HCT116 (cell line): ENCODE data around the gene CACNB2. TPM values are rescaled to one million over a fixed set of nuclear protein-coding genes. Genes with fewer than 3 reads are reported as not detected.

Experiments used
- ATAC-seq: fragments of 200-7000 bp; cut with Tn5 transposase; 2 replicates; pipeline ENCODE4 v1.9.1; 2020; ENCODE audit warnings: mild to moderate bottlenecking, moderate library complexity
- BruUV-seq: library from RNA; stranded (reverse); fragments of 400-500 nt; replicated peaks from 2 replicates; lab custom pipeline; 2021; lab: Mats Ljungman, UMichigan
- CTCF ChIA-PET: fragments of 300-600 bp; sonication (Branson Sonifier 250); formaldehyde crosslinking; loops from one replicate; lab custom pipeline; 2021; ENCODE audit warnings: antibody characterized with exemption; lab: Charles Lee
- POLR2A ChIA-PET: fragments of 300-600, 350-600 bp; sonication (Branson Sonifier 250); formaldehyde crosslinking; loops from one replicate; lab custom pipeline; 2021; ENCODE audit warnings: antibody characterized with exemption; lab: Charles Lee
- RAD21 ChIA-PET, 2 experiments: fragments of 300-600 bp; sonication (Branson Sonifier 250); formaldehyde crosslinking; loops; one replicate each; lab custom pipeline; 2023; ENCODE audit warnings: low total read pairs in 2 of 2; ENCODE audit not compliant: uncharacterized antibody in 2 of 2, unreplicated experiment in 2 of 2, low non-redundant PET in 1 of 2; lab: Charles Lee
- DNase-seq: peaks from one replicate; pipeline ENCODE4 v3.0.0-alpha.2; 2010; ENCODE audit warnings: low read depth, low spot score
- H2AFZ ChIP-seq: fragments of 200-600 bp; shearing (Covaris generic), sonication (generic); 2 replicates; pipeline ENCODE4 v1.6.1; 2017; ENCODE audit warnings: low read depth, mixed run types, mixed read lengths, antibody characterized with exemption, low read length; ENCODE audit not compliant: poor library complexity, severe bottlenecking
- H3K27ac ChIP-seq: 2 replicates; pipeline ENCODE4 v1.5.1; 2012; ENCODE audit warnings: low read depth, low read length
- H3K27me3 ChIP-seq: fragments of 200-600 bp; sonication (generic); 2 replicates; pipeline ENCODE4 v1.6.1; 2016; ENCODE audit warnings: mixed run types, low read length, mixed read lengths; ENCODE audit not compliant: insufficient read depth
- H3K36me3 ChIP-seq, 2 experiments: fragments of 200-500 bp in 1 of 2; fragments of 200-600 bp in 1 of 2; sonication (Bioruptor generic) in 1 of 2; sonication (generic) in 1 of 2; 2 replicates each; pipeline versions ENCODE4 v1.5.1 to v1.6.1; 2014 to 2016; ENCODE audit warnings: low read length in 2 of 2, inconsistent platforms in 1 of 2, mixed read lengths in 1 of 2, mixed run types in 1 of 2; ENCODE audit not compliant: insufficient read depth in 2 of 2, control insufficient read depth in 1 of 2
- H3K4me1 ChIP-seq, 2 experiments: fragments of 200-600 bp in 1 of 2; sonication (generic) in 1 of 2; 2 replicates each; pipeline versions ENCODE4 v1.5.1 to v1.6.1; 2012 to 2017; ENCODE audit warnings: low read length in 2 of 2, inconsistent platforms in 1 of 2, mild to moderate bottlenecking in 1 of 2, mixed read lengths in 1 of 2, mixed run types in 1 of 2, moderate library complexity in 1 of 2; ENCODE audit not compliant: insufficient read depth in 2 of 2, control insufficient read depth in 1 of 2
- H3K4me2 ChIP-seq: fragments of 200-600 bp; sonication (generic); 2 replicates; pipeline ENCODE4 v1.6.1; 2017; ENCODE audit warnings: mixed run types, low read length, mixed read lengths
- H3K4me3 ChIP-seq, 2 experiments: fragments of 200-600 bp in 1 of 2; sonication (generic) in 1 of 2; replicated peaks in 1 of 2; 2 replicates each; pipeline ENCODE4 v1.5.1; 2011 to 2016; ENCODE audit warnings: low read length in 2 of 2, control low read depth in 1 of 2, low read depth in 1 of 2, mild to moderate bottlenecking in 1 of 2, mixed read lengths in 1 of 2, mixed run types in 1 of 2
- H3K79me2 ChIP-seq: fragments of 200-600 bp; sonication (generic); 2 replicates; pipeline ENCODE4 v1.6.1; 2017; ENCODE audit warnings: mild to moderate bottlenecking, mixed run types, low read length, moderate library complexity, mixed read lengths; ENCODE audit not compliant: insufficient read depth
- H3K9ac ChIP-seq: fragments of 200-600 bp; sonication (generic); 2 replicates; pipeline ENCODE4 v1.6.1; 2016; ENCODE audit warnings: low read length, mixed read lengths
- H3K9me2 ChIP-seq: fragments of 200-600 bp; sonication (generic), shearing (Covaris generic); 2 replicates; pipeline ENCODE4 v1.6.1; 2017; ENCODE audit warnings: mixed run types, mild to moderate bottlenecking, moderate library complexity; ENCODE audit not compliant: insufficient read depth
- H3K9me3 ChIP-seq, 2 experiments: fragments of 200-500 bp in 1 of 2; fragments of 200-600 bp in 1 of 2; sonication (Bioruptor generic) in 1 of 2; sonication (generic) in 1 of 2; 2 replicates each; pipeline ENCODE4 v1.6.1; 2014 to 2017; ENCODE audit warnings: low read length in 2 of 2, mixed read lengths in 2 of 2, inconsistent platforms in 1 of 2, low read depth in 1 of 2, mild to moderate bottlenecking in 1 of 2, mixed run types in 1 of 2, moderate library complexity in 1 of 2; ENCODE audit not compliant: control insufficient read depth in 1 of 2, insufficient read depth in 1 of 2
- H4K20me1 ChIP-seq: fragments of 200-600 bp; sonication (generic), shearing (Covaris generic); 2 replicates; pipeline ENCODE4 v1.6.1; 2017; ENCODE audit warnings: mixed run types, mild to moderate bottlenecking, moderate library complexity; ENCODE audit not compliant: insufficient read depth
- ATF3 ChIP-seq: IDR thresholded peaks from 2 replicates; pipeline ENCODE4 v1.6.1; 2012
- CBX3 ChIP-seq: IDR thresholded peaks from 2 replicates; pipeline ENCODE4 v1.6.1; 2012; ENCODE audit warnings: low read depth
- CTCF ChIP-seq, 3 experiments: fragments of 200-600 bp in 1 of 3; sonication (generic) in 1 of 3; IDR thresholded peaks in 2 of 3; conservative IDR thresholded peaks in 1 of 3; 2 replicates each; pipeline ENCODE4 v1.5.1; 2012 to 2017; ENCODE audit warnings: low read depth in 2 of 3, low read length in 2 of 3, antibody characterized with exemption in 1 of 3, borderline replicate concordance in 1 of 3, control low read depth in 1 of 3, mild to moderate bottlenecking in 1 of 3, mixed read lengths in 1 of 3, mixed run types in 1 of 3, moderate library complexity in 1 of 3; ENCODE audit not compliant: insufficient read depth in 1 of 3
- ELF1 ChIP-seq: IDR thresholded peaks from 2 replicates; pipeline ENCODE4 v1.6.1; 2012; ENCODE audit warnings: low read depth, borderline replicate concordance
- EZH2 ChIP-seq: fragments of 200-600 bp; sonication (generic); IDR thresholded peaks from 2 replicates; pipeline ENCODE4 v1.6.1; 2017; ENCODE audit warnings: antibody characterized with exemption, mixed run types
- FOSL1 ChIP-seq: IDR thresholded peaks from 2 replicates; pipeline ENCODE4 v1.6.1; 2012; ENCODE audit warnings: low read depth
- JUND ChIP-seq: IDR thresholded peaks from 2 replicates; pipeline ENCODE4 v1.6.1; 2012
- MAX ChIP-seq: IDR thresholded peaks from 2 replicates; pipeline ENCODE4 v1.6.1; 2012
- POLR2A ChIP-seq: IDR thresholded peaks from 2 replicates; pipeline ENCODE4 v1.7.0; 2011; ENCODE audit warnings: borderline replicate concordance; ENCODE audit not compliant: insufficient read depth, insufficient read length; ENCODE audit errors: extremely low read depth
- POLR2AphosphoS5 ChIP-seq: IDR thresholded peaks from 2 replicates; pipeline ENCODE4 v1.6.1; 2011; ENCODE audit warnings: mild to moderate bottlenecking, low read depth, low read length, moderate library complexity
- REST ChIP-seq: IDR thresholded peaks from 2 replicates; pipeline ENCODE4 v1.6.1; 2012; ENCODE audit warnings: low read depth
- SIN3A ChIP-seq: IDR thresholded peaks from 2 replicates; pipeline ENCODE4 v1.6.1; 2012; ENCODE audit warnings: low read depth
- SP1 ChIP-seq: IDR thresholded peaks from 2 replicates; pipeline ENCODE4 v1.6.1; 2012; ENCODE audit warnings: low read depth
- SRF ChIP-seq: IDR thresholded peaks from 2 replicates; pipeline ENCODE4 v1.6.1; 2012; ENCODE audit warnings: low read depth
- YY1 ChIP-seq: IDR thresholded peaks from 2 replicates; pipeline ENCODE4 v1.6.1; 2011; ENCODE audit warnings: low read length, low read depth, moderate library complexity, mild to moderate bottlenecking; ENCODE audit not compliant: insufficient replicate concordance; ENCODE audit errors: extremely low read depth
- ZFX ChIP-seq: fragments of 450-650 bp; IDR thresholded peaks from 2 replicates; pipeline ENCODE4 v1.6.1; 2017
- ZNF274 ChIP-seq: fragments of 200-500 bp; sonication (Bioruptor generic); IDR thresholded peaks from 2 replicates; pipeline ENCODE4 v1.6.1; 2014; ENCODE audit warnings: mild to moderate bottlenecking, low read depth, low read length, inconsistent platforms
- intact Hi-C: fragments of 100-400 bp; cut with micrococcal nuclease; formaldehyde crosslinking; loops from 2 replicates; pipeline ENCODE4 v1.10.0; 2022
- total RNA-seq: library from RNA; stranded (reverse); gene quantifications from one replicate; pipeline ENCODE4 v1.2.1, GENCODE V29; 2021; ENCODE audit not compliant: unreplicated experiment

The CACNB2 gene
- total RNA-seq, 1 experiment from 2014 or later: 0.71 TPM

- no peak for ATAC-seq
- ChIA-PET POLR2A (no interaction called here), CTCF (no interaction called here), RAD21 (no interaction called here)
- no peak for TF ChIP-seq SP1
- no peak for TF ChIP-seq FOSL1
- TF ChIP-seq ATF3: no peak
- no peak for TF ChIP-seq EZH2
- TF ChIP-seq CBX3: no peak
- no peak for TF ChIP-seq POLR2A
- TF ChIP-seq POLR2AphosphoS5: no peak
- H3K4me3 ChIP-seq: no peak overlapping the region
- H3K4me1 ChIP-seq: peaks cover 0 to 1% of the 10 kb centered on the region in 2 experiments; a peak in 1 of 4 replicates
- no peaks in the 10 kb centered on the region for H3K27me3 ChIP-seq
- no peak overlapping the region for H3K9ac ChIP-seq
- H3K4me2 ChIP-seq: no peak overlapping the region
- no peak overlapping the region for H3K27ac ChIP-seq
- no peak for DNase-seq
- H3K79me2 ChIP-seq: no peaks in the 10 kb centered on the region
- no peak overlapping the region for H2AFZ ChIP-seq
- H3K9me2 ChIP-seq: no peaks in the 10 kb centered on the region
- intact Hi-C loops: no loop called here
- no peaks in the 10 kb centered on the region for H3K36me3 ChIP-seq
- no peaks in the 10 kb centered on the region for H4K20me1 ChIP-seq
- no peaks in the 10 kb centered on the region for H3K9me3 ChIP-seq
- BruUV-seq: no TSS peak
Measured at GRCh38 chr10:18144928-18145327, 4.7 kb downstream of the CACNB2 start.

- no peaks in the 10 kb centered on the region for H3K79me2 ChIP-seq
- H3K9me3 ChIP-seq: no peaks in the 10 kb centered on the region
- intact Hi-C loops: no loop called here
- ATAC-seq: no peak
- CTCF ChIA-PET: no interaction called here
- H3K4me3 ChIP-seq: no peak overlapping the region
- H3K27me3 ChIP-seq: no peaks in the 10 kb centered on the region
- no peaks in the 10 kb centered on the region for H3K4me1 ChIP-seq
- H3K27ac ChIP-seq: no peak overlapping the region
- H4K20me1 ChIP-seq: no peaks in the 10 kb centered on the region
- no peaks in the 10 kb centered on the region for H3K9me2 ChIP-seq
- RAD21 ChIA-PET: no interaction called here
- no peak overlapping the region for H3K9ac ChIP-seq
- DNase-seq: no peak
- POLR2A ChIA-PET: interaction anchor here (0.6 kb wide), 1 partner anchor 529 kb away, joined by 6 read pairs; no protein-coding TSS in a partner anchor
- no peak overlapping the region for H3K4me2 ChIP-seq
- H2AFZ ChIP-seq: no peak overlapping the region
- H3K36me3 ChIP-seq: no peaks in the 10 kb centered on the region
- no TSS peak for BruUV-seq
- TF ChIP-seq ELF1 (no peak), JUND (no peak), REST (no peak), FOSL1 (no peak), YY1 (no peak), SP1 (no peak), SIN3A (no peak), SRF (no peak), CTCF (IDR thresholded peaks at IDR 0.05 in 2 of 3, conservative IDR thresholded peaks at IDR 0.05 in 1 of 3; ENCODE audit: borderline replicate concordance in 1 of 3, insufficient read depth in 1 of 3, low read depth in 2 of 3, low read length in 2 of 3) (no peak), MAX (no peak), POLR2A (no peak), ZNF274 (no peak), ZFX (no peak)
Measured at GRCh38 chr10:18145652-18146051, 5.4 kb downstream of the CACNB2 start.
